NCI-H748 (cell line): ENCODE measurements around the gene DDX50.
A peak's percentile ranks its signal among the peaks of the same experiment; 100 is the strongest.
"Not testable (repeated sequence)": the region's sequence is repeated elsewhere in the genome, so short reads cannot be mapped to it uniquely, and the experiment has no call there.

Source experiments
- DNase-seq: peaks from one replicate; lab custom pipeline; 2025; ENCODE audit not compliant: unreplicated experiment; lab: John Stamatoyannopoulos, UW

DDX50 gene

GRCh38 chr10:68901105-68901927, at the start of gene DDX50:
Gene DDX50, plus strand, starts transcription at chr10:68901315. Its CDS starts 70 bp downstream, at chr10:68901385.
- peak; percentile 99 for DNase-seq

- DNase-seq = no peak
Observed at GRCh38 chr10:68856352-68856751, 44.8 kb upstream of the DDX50 start.

GRCh38 chr10:68857005-68857404, 44.1 kb upstream of the DDX50 start:
- DNase-seq = no peak

GRCh38 chr10:68861253-68861652, 39.9 kb upstream of the DDX50 start:
- peak; percentile 9 for DNase-seq

GRCh38 chr10:68864611-68865010, 36.5 kb upstream of the DDX50 start:
- DNase-seq = no peak

GRCh38 chr10:68868173-68868572, 32.9 kb upstream of the DDX50 start:
- DNase-seq = not testable (repeated sequence)

- no peak for DNase-seq
Observed at GRCh38 chr10:68869623-68870022, 31.5 kb upstream of the DDX50 start.

GRCh38 chr10:68870061-68870460, 31.1 kb upstream of the DDX50 start:
- no peak for DNase-seq

- DNase-seq = no peak
Observed at GRCh38 chr10:68870545-68871104, 30.5 kb upstream of the DDX50 start.

- DNase-seq = peak; percentile 65
Observed at GRCh38 chr10:68871105-68871711, 29.9 kb upstream of the DDX50 start.

GRCh38 chr10:68871731-68872342, 29.3 kb upstream of the DDX50 start:
- DNase-seq = peak; percentile 96

- DNase-seq = peak; percentile 44
Observed at GRCh38 chr10:68876246-68877138, 24.6 kb upstream of the DDX50 start.

GRCh38 chr10:68877482-68878110, 23.5 kb upstream of the DDX50 start:
- no peak for DNase-seq

GRCh38 chr10:68878496-68878895, 22.6 kb upstream of the DDX50 start:
- DNase-seq = no peak

- no peak for DNase-seq
Observed at GRCh38 chr10:68879628-68880027, 21.5 kb upstream of the DDX50 start.

GRCh38 chr10:68880181-68880580, 20.9 kb upstream of the DDX50 start:
- DNase-seq = no peak

- DNase-seq = no peak
Observed at GRCh38 chr10:68895041-68895440, 6.1 kb upstream of the DDX50 start.

- peak; percentile 53 for DNase-seq
Observed at GRCh38 chr10:68897336-68897741, 3.8 kb upstream of the DDX50 start.

- DNase-seq = no peak
Observed at GRCh38 chr10:68899186-68899745, 1.8 kb upstream of the DDX50 start.
